Activated naive CD8-positive, alpha-beta T cell treated with anti-CD3 and anti-CD28 coated beads, Interleukin-2, amount 10 ng/mL, durations not matched to agents 7 days and 5 days (primary cell): Measurements from ENCODE around the gene CMSS1. TPM values are rescaled to one million over a fixed set of nuclear protein-coding genes. Genes with fewer than 3 reads are reported as not detected.

Source experiments
- ATAC-seq: fragments of 150-1000 bp; cut with Tn5 transposase; one replicate; pipeline ENCODE4 v1.10.0; 2021; ENCODE audit warnings: low read depth, moderate library complexity
- POLR2A ChIA-PET: fragments of 350-600 bp; sonication (Branson Sonifier 250); formaldehyde crosslinking; loops from one replicate; lab custom pipeline; 2021; ENCODE audit warnings: antibody characterized with exemption; lab: Charles Lee
- DNase-seq: peaks from one replicate; pipeline ENCODE4 v3.0.0; 2021
- H3K27ac Mint-ChIP-seq: one replicate; pipeline ENCODE4 v1.8.0; 2022; ENCODE audit warnings: mild to moderate bottlenecking, mixed read lengths
- H3K27me3 Mint-ChIP-seq: one replicate; pipeline ENCODE4 v1.8.0; 2022; ENCODE audit warnings: mild to moderate bottlenecking, moderate library complexity, mixed read lengths
- H3K36me3 Mint-ChIP-seq: one replicate; pipeline ENCODE4 v1.8.0; 2021; ENCODE audit warnings: mild to moderate bottlenecking, mixed read lengths
- H3K4me1 Mint-ChIP-seq: one replicate; pipeline ENCODE4 v1.8.0; 2021; ENCODE audit warnings: mixed read lengths
- H3K4me3 Mint-ChIP-seq: one replicate; pipeline ENCODE4 v1.8.0; 2022; ENCODE audit warnings: mild to moderate bottlenecking, moderate library complexity, mixed read lengths
- H3K9me3 Mint-ChIP-seq: one replicate; pipeline ENCODE4 v1.8.0; 2021; ENCODE audit warnings: mixed read lengths
- total RNA-seq, 2 experiments: library from RNA; stranded (reverse); gene quantifications; one replicate each; pipeline ENCODE4 v1.2.3, GENCODE V29; 2021

The CMSS1 gene
- total RNA-seq, 2 experiments from 2014 or later = 24.2 to 31.8 TPM

DNA sequence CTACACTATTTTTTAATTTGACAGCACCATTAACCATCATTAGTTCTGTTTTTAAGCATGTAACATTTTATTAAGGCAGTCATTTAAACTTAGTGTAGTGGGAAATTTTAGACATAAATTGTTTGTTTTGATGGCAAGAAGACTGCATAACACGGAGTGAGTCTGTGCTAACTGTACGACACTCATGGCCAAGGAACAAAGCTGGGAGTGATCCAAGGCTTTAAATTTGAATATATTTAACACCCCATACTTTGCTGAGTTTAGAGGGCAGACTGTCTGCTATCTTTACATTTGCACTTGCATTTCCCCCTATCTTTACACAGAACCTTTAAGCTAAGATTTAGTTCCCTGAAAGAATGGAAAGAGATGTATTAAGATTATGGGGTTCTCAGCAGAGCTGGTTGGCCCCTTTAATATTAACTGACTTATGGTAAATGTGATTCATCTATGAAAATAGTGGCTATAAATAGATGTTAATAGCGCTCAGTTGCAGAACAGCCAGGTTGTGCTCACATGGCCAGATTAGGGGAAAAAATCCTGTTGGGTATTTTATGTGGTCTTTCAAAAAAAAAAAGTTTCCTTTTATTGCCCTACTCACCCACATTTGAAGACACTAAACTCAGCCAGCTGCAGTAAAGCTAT, 120.7 kb downstream of the CMSS1 start:
- H3K4me3 Mint-ChIP-seq = no peak overlapping the region
- DNase-seq (no peak), ATAC-seq (no peak)
- peaks cover 13% of the 10 kb centered on the region for H3K4me1 Mint-ChIP-seq
- no peak overlapping the region for H3K27ac Mint-ChIP-seq
- H3K27me3 Mint-ChIP-seq = no peaks in the 10 kb centered on the region
- peaks cover 3% of the 10 kb centered on the region for H3K36me3 Mint-ChIP-seq
- POLR2A ChIA-PET = no interaction called here
- H3K9me3 Mint-ChIP-seq = no peaks in the 10 kb centered on the region

DNA sequence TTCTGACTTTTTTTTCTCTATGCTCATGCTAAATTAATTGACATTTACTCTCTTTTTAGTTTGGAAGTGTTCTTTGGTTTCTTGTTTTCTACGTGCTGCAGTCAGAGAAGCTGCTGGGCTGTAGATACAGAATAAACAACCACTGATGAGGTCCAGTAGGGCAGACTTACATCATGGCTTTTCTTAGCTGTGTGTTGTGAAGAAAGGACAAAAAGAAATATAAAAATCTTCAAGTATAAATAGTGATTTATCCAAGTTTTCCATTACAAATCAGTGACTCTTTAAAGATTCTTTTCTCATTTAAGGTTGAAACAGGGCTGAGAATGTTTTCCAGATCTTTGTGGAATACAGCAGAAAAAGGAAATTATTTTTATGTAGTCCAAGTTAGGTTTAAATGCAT, 122.2 kb downstream of the CMSS1 start:
- DNase-seq = no peak

DNA sequence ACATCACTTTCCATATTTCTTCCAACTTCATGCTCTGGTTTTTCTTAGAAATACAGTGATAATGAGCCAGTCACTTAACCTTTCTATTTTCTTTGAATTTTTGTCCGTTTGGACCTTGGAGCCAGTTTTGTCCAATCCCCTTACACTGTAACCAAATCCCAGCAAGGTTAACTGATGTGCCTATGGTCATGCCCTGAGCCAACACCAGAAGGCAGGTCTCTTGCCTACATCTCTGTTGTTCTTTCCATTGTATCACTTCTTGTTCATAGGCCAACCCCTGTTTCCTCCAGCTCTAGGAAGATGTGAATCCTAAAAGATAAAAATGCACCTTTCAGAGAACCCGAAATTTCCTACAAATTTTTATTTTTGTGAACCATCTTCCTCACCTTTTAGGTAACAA, 122.7 kb downstream of the CMSS1 start:
- H3K4me3 Mint-ChIP-seq = no peak overlapping the region
- no peak for DNase-seq
- no peaks in the 10 kb centered on the region for H3K9me3 Mint-ChIP-seq
- no peaks in the 10 kb centered on the region for H3K27me3 Mint-ChIP-seq
- no peak for ATAC-seq
- peaks cover 19% of the 10 kb centered on the region for H3K4me1 Mint-ChIP-seq
- POLR2A ChIA-PET = no interaction called here
- peaks cover 9% of the 10 kb centered on the region for H3K36me3 Mint-ChIP-seq
- H3K27ac Mint-ChIP-seq = no peak overlapping the region

More for the DNA sequence above, 122.2 kb downstream of the CMSS1 start:
- H3K4me1 Mint-ChIP-seq = peaks cover 16% of the 10 kb centered on the region
- no peaks in the 10 kb centered on the region for H3K27me3 Mint-ChIP-seq
- no peak for ATAC-seq
- H3K27ac Mint-ChIP-seq = no peak overlapping the region
- POLR2A ChIA-PET = no interaction called here
- H3K9me3 Mint-ChIP-seq = no peaks in the 10 kb centered on the region
- H3K36me3 Mint-ChIP-seq = peaks cover 9% of the 10 kb centered on the region
- no peak overlapping the region for H3K4me3 Mint-ChIP-seq

DNA sequence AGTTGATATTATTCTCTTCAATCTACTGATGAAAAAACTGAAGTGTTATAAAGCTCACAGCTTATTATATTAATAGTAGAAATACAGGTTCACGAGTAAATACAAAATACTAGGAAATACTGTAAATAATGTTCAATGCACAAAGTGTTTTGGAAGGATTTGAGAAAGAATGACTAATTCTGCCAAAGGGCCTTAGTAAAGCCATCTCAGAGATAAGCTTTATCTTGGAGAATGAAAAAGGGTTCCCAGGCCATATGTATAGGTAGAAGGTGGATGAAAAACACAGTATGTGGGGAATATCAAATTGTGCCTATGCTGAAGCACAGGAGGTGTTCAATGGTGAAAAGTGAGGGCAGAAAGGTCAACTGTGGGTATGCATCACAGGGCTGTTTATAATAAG, 123.5 kb downstream of the CMSS1 start:
- no peaks in the 10 kb centered on the region for H3K9me3 Mint-ChIP-seq
- H3K27me3 Mint-ChIP-seq = no peaks in the 10 kb centered on the region
- POLR2A ChIA-PET = interaction anchor here (0.7 kb wide), 1 partner anchor 112 kb away, joined by 3 read pairs; no protein-coding TSS in a partner anchor
- H3K4me1 Mint-ChIP-seq = peaks cover 19% of the 10 kb centered on the region
- no peak for ATAC-seq
- no peak overlapping the region for H3K27ac Mint-ChIP-seq
- H3K36me3 Mint-ChIP-seq = peaks cover 9% of the 10 kb centered on the region
- H3K4me3 Mint-ChIP-seq = no peak overlapping the region
- no peak for DNase-seq

DNA sequence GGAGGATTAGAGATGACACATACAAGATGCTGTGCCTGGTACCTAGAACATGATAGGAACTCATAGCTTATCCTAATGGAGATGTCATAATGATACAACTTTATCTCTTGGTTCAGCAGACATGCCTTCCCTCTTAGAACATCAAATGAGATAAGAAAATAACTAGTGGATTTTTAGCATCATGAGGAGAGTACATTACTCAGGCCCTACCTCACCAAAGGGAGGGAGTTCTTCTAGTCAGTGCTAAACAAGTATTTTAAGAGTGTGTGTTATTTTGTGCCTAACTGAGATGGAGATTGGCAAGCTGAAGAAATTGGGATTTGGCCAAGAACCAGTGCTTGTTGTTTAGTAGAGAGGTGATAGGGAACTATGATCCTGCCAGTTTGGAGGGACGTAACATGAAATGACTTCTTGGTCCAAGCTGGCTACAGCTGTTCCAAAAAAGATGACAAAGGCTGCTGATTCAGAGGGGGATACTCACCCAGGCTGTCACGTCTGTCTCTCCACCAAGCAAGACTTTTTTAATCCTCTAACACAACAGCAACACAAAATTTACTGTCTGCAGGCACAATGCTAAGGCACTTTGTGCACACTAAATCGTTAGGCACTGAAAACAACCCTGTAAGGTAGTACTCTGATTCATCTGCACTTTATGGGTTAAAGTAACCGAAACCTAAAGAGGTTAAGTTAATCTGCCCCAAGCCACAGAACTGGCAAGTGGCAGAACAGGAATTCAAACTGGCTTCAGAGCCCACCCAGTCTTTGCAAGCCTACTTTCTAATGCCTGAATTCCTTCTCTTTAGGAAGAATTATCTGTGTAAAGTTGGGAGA, 126.5 kb downstream of the CMSS1 start:
- Mint-ChIP-seq H3K4me3 (no peak overlapping the region), H3K27me3 (no peaks in the 10 kb centered on the region), H3K27ac (no peak overlapping the region), H3K9me3 (no peaks in the 10 kb centered on the region), H3K4me1 (peaks cover 9% of the 10 kb centered on the region), H3K36me3 (peaks cover 9% of the 10 kb centered on the region)
- POLR2A ChIA-PET = no interaction called here
- ATAC-seq (no peak), DNase-seq (no peak)

DNA sequence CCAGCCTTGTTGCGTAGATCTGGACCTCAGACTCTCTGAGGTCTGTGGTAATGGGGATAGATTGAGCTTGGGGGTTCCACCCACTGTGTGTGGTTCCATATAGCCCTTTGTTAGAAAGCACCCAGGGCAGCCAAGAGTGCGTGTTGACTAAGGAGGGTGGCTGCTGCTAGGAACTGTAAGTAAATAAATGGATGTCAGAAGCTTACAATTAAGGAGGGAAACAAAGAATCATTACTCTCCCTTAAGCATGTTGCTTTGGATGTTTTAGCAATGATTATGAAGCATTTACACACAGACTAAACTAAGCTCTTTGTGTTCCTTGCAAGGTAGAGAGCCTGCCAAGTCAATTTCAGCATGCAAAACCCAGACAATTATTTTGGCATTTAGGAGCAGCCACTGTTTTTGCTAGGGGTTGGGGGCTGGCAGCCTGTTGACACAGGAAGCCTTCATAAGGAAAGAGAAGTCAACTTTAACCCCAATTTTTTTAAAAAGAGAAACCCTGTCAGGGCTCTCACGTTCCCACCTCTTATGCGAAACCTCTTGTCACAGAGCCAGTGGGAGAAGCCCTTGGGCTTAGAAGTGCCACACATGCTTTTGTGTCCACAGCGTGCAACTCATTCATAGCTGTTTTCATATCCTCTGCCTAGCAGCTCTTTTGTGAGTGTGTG, 127.8 kb downstream of the CMSS1 start:
- POLR2A ChIA-PET = no interaction called here
- H3K36me3 Mint-ChIP-seq = peaks cover 6% of the 10 kb centered on the region

DNA sequence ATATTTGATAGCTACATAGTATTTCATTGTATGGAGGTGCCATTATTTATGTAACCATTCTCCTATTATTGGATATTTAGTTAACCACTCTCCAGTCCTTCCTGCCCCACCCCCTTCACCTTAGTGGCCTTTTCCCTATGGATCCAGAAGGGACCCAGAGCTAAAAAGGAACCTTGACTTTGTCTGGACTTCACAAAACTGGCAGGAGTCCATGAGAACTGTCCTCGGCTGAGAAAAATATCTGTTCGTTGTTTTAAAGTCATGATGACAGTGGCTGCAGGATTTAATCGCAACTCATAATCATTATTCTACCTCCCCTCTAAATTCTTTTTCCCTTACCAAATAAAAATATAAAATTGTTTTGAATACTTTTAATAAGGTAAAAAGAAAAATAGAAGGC, 129.7 kb downstream of the CMSS1 start:
- no peak overlapping the region for H3K27ac Mint-ChIP-seq
- H3K36me3 Mint-ChIP-seq = peaks cover 7% of the 10 kb centered on the region
- ATAC-seq (no peak), DNase-seq (no peak)
- peaks cover 12% of the 10 kb centered on the region for H3K4me1 Mint-ChIP-seq
- H3K27me3 Mint-ChIP-seq = no peaks in the 10 kb centered on the region
- POLR2A ChIA-PET = no interaction called here
- H3K4me3 Mint-ChIP-seq = no peak overlapping the region
- H3K9me3 Mint-ChIP-seq = no peaks in the 10 kb centered on the region

More for the DNA sequence above, 127.8 kb downstream of the CMSS1 start:
- Mint-ChIP-seq H3K4me3 (no peak overlapping the region), H3K9me3 (no peaks in the 10 kb centered on the region), H3K27ac (no peak overlapping the region), H3K27me3 (no peaks in the 10 kb centered on the region), H3K4me1 (peaks cover 7% of the 10 kb centered on the region)
- DNase-seq = no peak
- ATAC-seq = no peak

DNA sequence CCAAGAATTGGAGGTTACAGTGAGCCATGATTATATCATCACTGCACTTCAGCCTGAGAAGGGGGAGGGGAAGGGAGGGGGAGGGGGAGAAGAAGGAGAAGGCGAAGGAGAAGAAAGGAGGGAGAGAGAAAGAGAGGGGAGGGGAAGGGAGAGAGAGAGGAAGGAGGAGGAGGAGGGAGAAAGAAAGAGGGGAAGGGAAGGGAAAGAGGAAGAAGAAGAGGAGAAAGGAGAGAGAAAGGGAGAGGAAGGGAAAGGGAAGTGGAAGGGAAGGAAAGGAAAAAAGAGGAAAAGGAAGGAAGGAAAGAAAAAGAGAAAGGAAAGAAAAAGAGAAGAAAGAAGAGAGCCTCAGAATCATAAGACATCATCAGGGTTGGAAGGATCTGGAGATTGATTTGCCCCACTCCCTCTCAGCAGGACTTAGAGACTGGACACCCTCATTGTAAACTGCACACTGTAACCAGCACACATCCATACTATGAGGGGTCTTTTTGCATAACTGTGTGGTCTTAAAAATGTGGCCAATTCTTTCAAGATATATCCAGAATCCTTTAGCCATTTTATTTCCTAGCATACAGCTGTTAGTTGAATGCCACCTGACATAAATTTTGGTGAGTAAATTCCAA, 130.9 kb downstream of the CMSS1 start:
- Mint-ChIP-seq H3K4me1 (peaks cover 15% of the 10 kb centered on the region), H3K4me3 (no peak overlapping the region), H3K36me3 (peaks cover 7% of the 10 kb centered on the region), H3K27ac (no peak overlapping the region), H3K9me3 (no peaks in the 10 kb centered on the region), H3K27me3 (no peaks in the 10 kb centered on the region)
- ATAC-seq = no peak
- DNase-seq = no peak
- POLR2A ChIA-PET = no interaction called here

DNA sequence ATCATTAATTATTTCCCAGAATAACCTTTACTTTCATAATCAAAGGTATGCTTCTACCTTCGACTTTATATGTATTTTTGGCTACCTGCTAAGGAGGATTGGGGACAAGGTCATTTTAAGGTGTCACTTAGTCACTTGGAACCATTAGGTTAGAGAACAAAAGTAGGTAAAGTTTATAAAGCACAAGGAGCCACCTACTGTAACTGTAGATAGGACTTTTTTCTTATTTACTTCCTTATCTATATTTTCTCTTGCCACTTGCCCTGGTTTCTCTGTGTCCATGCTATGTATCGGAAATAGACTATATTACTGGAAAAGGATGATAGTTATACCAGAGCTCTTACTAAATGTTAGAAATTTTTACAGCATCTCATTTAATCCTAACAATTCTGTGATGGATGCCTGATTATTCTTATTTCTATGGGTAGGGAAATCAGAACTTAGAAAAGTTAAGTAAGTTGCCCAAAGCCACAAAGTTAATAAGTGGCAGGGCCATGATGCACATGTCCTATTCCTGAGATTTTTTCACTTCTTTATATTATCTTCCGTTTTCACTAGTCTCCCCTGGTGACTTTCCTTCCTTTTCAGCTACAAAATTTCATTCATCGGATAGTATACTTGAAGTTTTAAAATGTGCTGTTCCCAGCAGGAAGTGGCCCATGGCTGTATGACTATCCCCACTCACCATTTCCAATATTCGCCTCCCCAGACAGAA, 132.5 kb downstream of the CMSS1 start:
- Mint-ChIP-seq H3K36me3 (peaks cover 2% of the 10 kb centered on the region), H3K4me1 (peaks cover 15% of the 10 kb centered on the region), H3K9me3 (no peaks in the 10 kb centered on the region), H3K27ac (no peak overlapping the region), H3K27me3 (no peaks in the 10 kb centered on the region), H3K4me3 (no peak overlapping the region)
- POLR2A ChIA-PET = no interaction called here
- DNase-seq = no peak
- ATAC-seq = no peak

DNA sequence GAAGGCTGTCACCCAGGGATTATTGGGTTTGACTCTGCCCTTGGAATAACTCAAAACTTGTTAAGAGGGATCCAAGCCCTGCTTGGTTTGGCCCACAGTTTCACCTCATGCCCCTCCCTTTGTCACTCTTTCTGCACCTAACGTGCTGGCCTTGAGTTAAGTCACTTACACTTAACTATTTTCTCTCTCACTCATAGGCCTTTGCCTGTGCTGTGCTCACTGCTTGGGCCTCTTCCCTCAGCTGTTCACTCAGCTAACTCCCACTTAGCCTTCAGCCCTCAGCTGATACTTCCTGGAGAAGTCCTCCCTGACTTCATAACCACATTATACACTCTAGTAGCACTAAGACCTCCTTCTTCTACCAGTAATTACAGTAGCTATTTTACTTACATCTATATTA, 133.3 kb downstream of the CMSS1 start:
- POLR2A ChIA-PET = no interaction called here
- H3K4me3 Mint-ChIP-seq = no peak overlapping the region
- H3K9me3 Mint-ChIP-seq = no peaks in the 10 kb centered on the region
- H3K36me3 Mint-ChIP-seq = peaks cover 2% of the 10 kb centered on the region
- DNase-seq (no peak), ATAC-seq (peak; percentile 33)
- no peaks in the 10 kb centered on the region for H3K27me3 Mint-ChIP-seq
- H3K4me1 Mint-ChIP-seq = peaks cover 13% of the 10 kb centered on the region
- no peak overlapping the region for H3K27ac Mint-ChIP-seq

DNA sequence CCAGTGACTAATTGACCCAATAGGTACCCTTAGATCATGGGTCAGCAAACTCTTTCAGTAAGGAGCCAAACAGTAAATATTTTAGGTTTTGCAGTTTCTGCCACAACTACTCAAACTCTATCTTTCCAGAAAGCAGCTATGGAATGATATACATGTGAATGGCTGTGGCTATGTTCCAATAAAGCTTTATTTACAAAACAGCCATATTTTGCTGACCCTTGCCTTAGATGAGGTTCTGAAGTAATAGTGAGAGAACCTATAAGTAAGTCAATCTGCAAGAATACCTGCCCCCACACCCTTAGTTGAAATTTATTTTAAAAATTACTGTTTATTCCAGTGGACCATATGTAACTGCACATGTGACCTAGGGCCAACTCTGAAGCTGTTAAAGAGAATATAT, 134.0 kb downstream of the CMSS1 start:
- no peak overlapping the region for H3K4me3 Mint-ChIP-seq
- H3K36me3 Mint-ChIP-seq = peaks cover 2% of the 10 kb centered on the region
- POLR2A ChIA-PET = no interaction called here

DNA sequence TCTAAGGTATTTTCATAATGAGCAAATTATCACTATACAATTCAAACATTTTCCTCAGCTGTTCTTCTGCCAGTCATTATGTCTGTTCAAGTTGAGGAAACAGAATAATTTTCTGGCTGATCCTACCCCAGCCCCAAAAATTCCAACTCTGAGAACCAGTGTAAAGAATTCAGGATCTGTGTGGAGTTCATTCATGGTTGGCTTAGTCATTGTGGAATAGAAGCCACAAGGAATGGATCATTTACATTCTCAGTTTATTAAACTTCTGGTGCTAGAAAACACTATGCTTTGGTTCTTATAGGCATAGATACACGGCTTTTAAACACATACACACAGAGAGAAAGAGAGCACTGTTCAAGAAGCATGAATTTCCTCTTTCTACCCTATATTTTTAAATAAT, 134.6 kb downstream of the CMSS1 start:
- Mint-ChIP-seq H3K4me3 (no peak overlapping the region), H3K27me3 (no peaks in the 10 kb centered on the region), H3K27ac (no peak overlapping the region), H3K4me1 (peaks cover 13% of the 10 kb centered on the region), H3K36me3 (peaks cover 2% of the 10 kb centered on the region), H3K9me3 (no peaks in the 10 kb centered on the region)
- DNase-seq (no peak), ATAC-seq (no peak)
- POLR2A ChIA-PET = no interaction called here

More for the DNA sequence above, 134.0 kb downstream of the CMSS1 start:
- ATAC-seq = no peak
- Mint-ChIP-seq H3K4me1 (peaks cover 13% of the 10 kb centered on the region), H3K27me3 (no peaks in the 10 kb centered on the region), H3K27ac (no peak overlapping the region), H3K9me3 (no peaks in the 10 kb centered on the region)
- no peak for DNase-seq

DNA sequence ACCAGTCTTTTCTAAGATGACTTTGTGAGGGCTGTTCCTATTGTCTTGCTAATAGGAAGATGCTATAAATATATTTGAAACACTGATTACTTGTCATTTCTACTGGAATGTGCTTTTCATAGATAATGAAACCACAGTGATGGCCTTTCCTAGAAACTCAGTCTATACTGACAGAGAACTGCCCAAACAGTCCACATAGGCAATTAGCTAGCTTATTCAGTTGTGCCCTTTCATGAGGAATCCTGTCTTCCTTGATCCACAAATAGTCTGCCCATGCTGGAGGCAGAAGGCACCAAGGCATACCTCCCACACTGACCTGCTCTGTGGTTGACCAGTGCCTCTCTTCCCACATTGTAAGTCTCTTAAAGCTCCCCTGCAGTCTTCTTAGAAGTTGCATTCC, 135.9 kb downstream of the CMSS1 start:
- POLR2A ChIA-PET = no interaction called here
- no peak for ATAC-seq
- H3K4me3 Mint-ChIP-seq = no peak overlapping the region
- DNase-seq = no peak
- peaks cover 14% of the 10 kb centered on the region for H3K4me1 Mint-ChIP-seq
- no peak overlapping the region for H3K27ac Mint-ChIP-seq
- no peaks in the 10 kb centered on the region for H3K9me3 Mint-ChIP-seq
- peaks cover 4% of the 10 kb centered on the region for H3K36me3 Mint-ChIP-seq
- H3K27me3 Mint-ChIP-seq = no peaks in the 10 kb centered on the region
